H9 (cell line): ENCODE measurements around the gene INSC. TPM values are rescaled to one million over a fixed set of nuclear protein-coding genes. Genes with fewer than 3 reads are reported as not detected.

Experiments
- DNase-seq: peaks from one replicate; pipeline ENCODE4 v3.0.0-alpha.2; 2017
- H2AFZ ChIP-seq: one replicate; pipeline ENCODE4 v1.6.1; 2013; ENCODE audit warnings: mild to moderate bottlenecking, low read length, control low read depth, moderate library complexity
- H2AK5ac ChIP-seq: 2 replicates; pipeline ENCODE4 v1.6.1; 2013; ENCODE audit warnings: low read length, control low read depth, mixed read lengths; ENCODE audit not compliant: insufficient read length
- H2BK120ac ChIP-seq: one replicate; pipeline ENCODE4 v1.6.1; 2013; ENCODE audit warnings: low read depth, mild to moderate bottlenecking, low read length, control low read depth, inconsistent platforms; ENCODE audit not compliant: poor library complexity, severe bottlenecking
- H2BK12ac ChIP-seq: 2 replicates; pipeline ENCODE4 v1.6.1; 2013; ENCODE audit warnings: low read length, control low read depth, mixed read lengths, low read depth; ENCODE audit not compliant: insufficient read length
- H2BK15ac ChIP-seq: 2 replicates; pipeline ENCODE4 v1.6.1; 2013; ENCODE audit warnings: low read depth, low read length, control low read depth
- H2BK20ac ChIP-seq: one replicate; pipeline ENCODE4 v1.6.1; 2013; ENCODE audit warnings: low read depth, mild to moderate bottlenecking, low read length, control low read depth, inconsistent platforms; ENCODE audit not compliant: poor library complexity, severe bottlenecking
- H2BK5ac ChIP-seq: 2 replicates; pipeline ENCODE4 v1.6.1; 2013; ENCODE audit warnings: low read length, control low read depth, mixed read lengths; ENCODE audit not compliant: insufficient read length
- H3K14ac ChIP-seq: 2 replicates; pipeline ENCODE4 v1.6.1; 2013; ENCODE audit warnings: low read length, control low read depth; ENCODE audit not compliant: insufficient read depth
- H3K18ac ChIP-seq: 2 replicates; pipeline ENCODE4 v1.6.1; 2013; ENCODE audit warnings: low read depth, mild to moderate bottlenecking, mixed read lengths, low read length, control low read depth; ENCODE audit not compliant: insufficient read length
- H3K23ac ChIP-seq: 2 replicates; pipeline ENCODE4 v1.6.1; 2013; ENCODE audit warnings: low read length, control low read depth, mixed read lengths, low read depth; ENCODE audit not compliant: insufficient read length
- H3K23me2 ChIP-seq: 2 replicates; pipeline ENCODE4 v1.6.1; 2013; ENCODE audit warnings: low read depth, mild to moderate bottlenecking, mixed read lengths, low read length, control low read depth; ENCODE audit not compliant: insufficient read length, poor library complexity, severe bottlenecking
- H3K27ac ChIP-seq: 2 replicates; pipeline ENCODE4 v1.5.1; 2013; ENCODE audit warnings: low read length, control low read depth, mixed read lengths, low read depth; ENCODE audit not compliant: insufficient read length
- H3K27me3 ChIP-seq: 2 replicates; pipeline ENCODE4 v1.6.1; 2013; ENCODE audit warnings: low read length, control low read depth, inconsistent platforms; ENCODE audit not compliant: insufficient read depth
- H3K4ac ChIP-seq: 2 replicates; pipeline ENCODE4 v1.6.1; 2013; ENCODE audit warnings: low read depth, mild to moderate bottlenecking, control low read depth, inconsistent platforms, low read length, moderate library complexity
- H3K4me1 ChIP-seq: 2 replicates; pipeline ENCODE4 v1.6.1; 2013; ENCODE audit warnings: low read length, control low read depth, inconsistent platforms; ENCODE audit not compliant: insufficient read depth
- H3K4me2 ChIP-seq: 2 replicates; pipeline ENCODE4 v1.6.1; 2013; ENCODE audit warnings: low read length, control low read depth, mixed read lengths; ENCODE audit not compliant: insufficient read length, insufficient read depth
- H3K56ac ChIP-seq: 2 replicates; pipeline ENCODE4 v1.6.1; 2013; ENCODE audit warnings: low read depth, mild to moderate bottlenecking, mixed read lengths, low read length, control low read depth; ENCODE audit not compliant: insufficient read length
- H3K79me1 ChIP-seq: 2 replicates; pipeline ENCODE4 v1.6.1; 2013; ENCODE audit warnings: low read depth, mild to moderate bottlenecking, moderate library complexity, low read length, control low read depth, inconsistent platforms; ENCODE audit not compliant: insufficient read depth, poor library complexity, severe bottlenecking
- H3K79me2 ChIP-seq: 2 replicates; pipeline ENCODE4 v1.6.1; 2013; ENCODE audit warnings: low read length, control low read depth, inconsistent platforms; ENCODE audit not compliant: insufficient read depth
- H3K9ac ChIP-seq: 2 replicates; pipeline ENCODE4 v1.6.1; 2013; ENCODE audit warnings: low read length, control low read depth, mixed read lengths; ENCODE audit not compliant: insufficient read length; ENCODE audit errors: extremely low read depth
- H3K9me3 ChIP-seq: one replicate; pipeline ENCODE4 v1.6.1; 2013; ENCODE audit warnings: low read depth, low read length, inconsistent platforms; ENCODE audit not compliant: control insufficient read depth
- H3T11ph ChIP-seq: one replicate; pipeline ENCODE4 v1.6.1; 2013; ENCODE audit warnings: mild to moderate bottlenecking, low read length, control low read depth, inconsistent platforms
- H4K20me1 ChIP-seq: one replicate; pipeline ENCODE4 v1.6.1; 2013; ENCODE audit not compliant: control insufficient read depth, insufficient read length, insufficient read depth
- H4K5ac ChIP-seq: 2 replicates; pipeline ENCODE4 v1.6.1; 2013; ENCODE audit warnings: low read depth, mild to moderate bottlenecking, mixed read lengths, low read length, control low read depth; ENCODE audit not compliant: insufficient read length
- H4K8ac ChIP-seq: replicated peaks from 2 replicates; pipeline ENCODE4 v1.6.1; 2013; ENCODE audit warnings: low read length, control low read depth, mixed read lengths, low read depth; ENCODE audit not compliant: insufficient read length
- H4K91ac ChIP-seq: 2 replicates; pipeline ENCODE4 v1.6.1; 2013; ENCODE audit warnings: low read depth, mild to moderate bottlenecking, moderate library complexity, mixed read lengths, low read length, control low read depth; ENCODE audit not compliant: insufficient read length
- H3K27ac Mint-ChIP-seq, 3 experiments: 2 replicates in 2 of 3; 3 replicates in 1 of 3; pipeline ENCODE4 v1.8.0; 2020 to 2021; ENCODE audit warnings: mixed read lengths in 3 of 3, mild to moderate bottlenecking in 1 of 3, moderate library complexity in 1 of 3
- H3K27me3 Mint-ChIP-seq: 2 replicates; pipeline ENCODE4 v1.8.0; 2021; ENCODE audit warnings: low read depth, mild to moderate bottlenecking, moderate library complexity, mixed read lengths
- H3K36me3 Mint-ChIP-seq, 3 experiments: 2 replicates in 2 of 3; 3 replicates in 1 of 3; pipeline ENCODE4 v1.8.0; 2020 to 2021; ENCODE audit warnings: low read depth in 3 of 3, mixed read lengths in 3 of 3; ENCODE audit not compliant: insufficient read depth in 1 of 3
- H3K4me1 Mint-ChIP-seq, 2 experiments: 2 replicates each; pipeline ENCODE4 v1.8.0; 2020; ENCODE audit warnings: mixed read lengths in 2 of 2
- H3K4me3 Mint-ChIP-seq, 2 experiments: 2 replicates in 1 of 2; 3 replicates in 1 of 2; pipeline ENCODE4 v1.8.0; 2020 to 2021; ENCODE audit warnings: mild to moderate bottlenecking in 2 of 2, mixed read lengths in 2 of 2, moderate library complexity in 1 of 2
- H3K9me3 Mint-ChIP-seq, 2 experiments: 2 replicates in 1 of 2; 3 replicates in 1 of 2; pipeline ENCODE4 v1.8.0; 2020; ENCODE audit warnings: mild to moderate bottlenecking in 2 of 2, mixed read lengths in 2 of 2, moderate library complexity in 1 of 2
- CTCF ChIP-seq: fragments of 200-600 bp; sonication (generic); conservative IDR thresholded peaks from 3 replicates; pipeline ENCODE4 v1.8.0; 2021; ENCODE audit warnings: antibody characterized with exemption, mild to moderate bottlenecking
- WGBS: extraction: QIAGEN DNeasy Blood & Tissue Kit; methylation state at CpG from one replicate; pipeline ENCODE4 v1.1.7; 2013; ENCODE audit warnings: missing lambda C conversion rate, low lambda C conversion rate, mixed read lengths; ENCODE audit not compliant: insufficient read length; ENCODE audit errors: extremely low coverage; 5-methylcytosine and 5-hydroxymethylcytosine counted together
- total RNA-seq: library from RNA; stranded (reverse); gene quantifications from 2 replicates; pipeline ENCODE4 v1.2.1, GENCODE V29; 2021

The INSC gene
- total RNA-seq, 1 experiment from 2014 or later: not detected

GRCh38 chr11:15142838-15143237 is 28.1 kb downstream of the INSC start:
- Histone ChIP-seq H2AFZ (no peak overlapping the region), H3K14ac (no peak overlapping the region), H3K79me1 (no peaks in the 10 kb centered on the region), H3T11ph (no peak overlapping the region), H3K23ac (no peak overlapping the region), H3K4me2 (no peak overlapping the region), H3K79me2 (no peaks in the 10 kb centered on the region), H3K27ac (no peak overlapping the region), H3K4me1 (0 out of 2 replicates have a peak, but pooled peaks cover 3% of the 10 kb centered on the region), H4K91ac (no peak overlapping the region), H3K23me2 (no peaks in the 10 kb centered on the region), H3K4ac (no peak overlapping the region), H2BK20ac (no peak overlapping the region), H3K27me3 (no peaks in the 10 kb centered on the region), H3K18ac (no peak overlapping the region), H3K9me3 (no peaks in the 10 kb centered on the region), H2BK15ac (no peak overlapping the region), H2BK5ac (no peak overlapping the region), H4K20me1 (no peaks in the 10 kb centered on the region), H3K56ac (no peak overlapping the region), H4K5ac (no peak overlapping the region), H2BK120ac (no peak overlapping the region), H2BK12ac (no peak overlapping the region), H2AK5ac (no peak overlapping the region), H4K8ac (no peak overlapping the region), H3K9ac (no peak overlapping the region)
- DNase-seq: no peak
- Mint-ChIP-seq H3K36me3 (no peaks in the 10 kb centered on the region), H3K4me3 (no peak overlapping the region), H3K9me3 (no peaks in the 10 kb centered on the region), H3K27me3 (no peaks in the 10 kb centered on the region), H3K27ac (no peak overlapping the region), H3K4me1 (peaks cover 10 to 11% of the 10 kb centered on the region in 2 experiments)
- no peak for TF ChIP-seq CTCF
- no CpG with 5 or more reads among the region's 7 CpGs for WGBS
